SKM-1 treated with dmso at 0.1 percent for 144 hours (cell line): Measurements from ENCODE around the gene BANF1.
A peak's percentile ranks its signal among the peaks of the same experiment; 100 is the strongest.
"Not testable (repeated sequence)": the region's sequence is repeated elsewhere in the genome, so short reads cannot be mapped to it uniquely, and the experiment has no call there.

Experiments used
- DNase-seq: peaks from one replicate; lab custom pipeline; 2025; ENCODE audit not compliant: unreplicated experiment; lab: John Stamatoyannopoulos, UW

Gene BANF1

GRCh38 chr11:66011239-66011784 is 9.0 kb downstream of the BANF1 start:
- no peak for DNase-seq

GRCh38 chr11:66011785-66012303 is 9.5 kb downstream of the BANF1 start, which contains the start of gene CST6:
Gene CST6 (plus strand): TSS chr11:66012008. CDS start chr11:66012045, 37 bp downstream.
- DNase-seq, result no peak

- DNase-seq, result no peak
Measured at GRCh38 chr11:66012371-66012945, 10.2 kb downstream of the BANF1 start.

- peak; percentile 13 for DNase-seq
Measured at GRCh38 chr11:66012946-66013761, 10.9 kb downstream of the BANF1 start.

- DNase-seq, result no peak
Measured at GRCh38 chr11:66013762-66014100, 11.4 kb downstream of the BANF1 start.

GRCh38 chr11:66014804-66015453 is 12.6 kb downstream of the BANF1 start:
- no peak for DNase-seq

- no peak for DNase-seq
Measured at GRCh38 chr11:66015454-66015881, 13.2 kb downstream of the BANF1 start.

- DNase-seq, result no peak
Measured at GRCh38 chr11:66015936-66016792, 13.9 kb downstream of the BANF1 start.

GRCh38 chr11:66016793-66017177 is 14.5 kb downstream of the BANF1 start:
- DNase-seq, result no peak

- DNase-seq, result no peak
Measured at GRCh38 chr11:66017321-66017720, 15.0 kb downstream of the BANF1 start.

- no peak for DNase-seq
Measured at GRCh38 chr11:66020212-66020611, 17.9 kb downstream of the BANF1 start.

GRCh38 chr11:66020618-66021357 is 18.5 kb downstream of the BANF1 start:
- DNase-seq, result peak; percentile 61

- DNase-seq, result peak; percentile 60
Measured at GRCh38 chr11:66022401-66023185, 20.3 kb downstream of the BANF1 start.

- not testable (repeated sequence) for DNase-seq
Measured at GRCh38 chr11:66023186-66023440, 20.8 kb downstream of the BANF1 start.

- DNase-seq, result no peak
Measured at GRCh38 chr11:66026017-66026529, 23.8 kb downstream of the BANF1 start, which contains the start of gene CATSPER1. Gene CATSPER1 (minus strand): TSS chr11:66026479. CDS start chr11:66026379, 100 bp downstream.

GRCh38 chr11:66032957-66033735 is 30.8 kb downstream of the BANF1 start:
- DNase-seq, result no peak

GRCh38 chr11:66035653-66036333 is 33.5 kb downstream of the BANF1 start:
- DNase-seq, result no peak

GRCh38 chr11:66036334-66036710 is 34.0 kb downstream of the BANF1 start:
- no peak for DNase-seq
